BE2C (cell line): ENCODE data around the gene NARF.
A peak's percentile ranks its signal among the peaks of the same experiment; 100 is the strongest.

ENCODE experiments used
- DNase-seq: peaks from one replicate; pipeline ENCODE4 v3.0.0-alpha.2; 2020
- H3K27me3 ChIP-seq: fragments of 250-450 bp; sonication (Bioruptor Pico); 2 replicates; pipeline ENCODE4 v1.5.1; 2020; ENCODE audit warnings: mild to moderate bottlenecking
- H3K36me3 ChIP-seq: fragments of 250-450 bp; sonication (Bioruptor Pico); 2 replicates; pipeline ENCODE4 v1.5.1; 2020; ENCODE audit warnings: mild to moderate bottlenecking
- H3K4me1 ChIP-seq: fragments of 250-450 bp; sonication (Bioruptor Pico); 2 replicates; pipeline ENCODE4 v1.5.1; 2020
- H3K4me3 ChIP-seq: 2 replicates; pipeline ENCODE4 v1.5.1; 2011; ENCODE audit warnings: low read depth, low read length
- H3K9me3 ChIP-seq: fragments of 250-450 bp; sonication (Bioruptor Pico); 2 replicates; pipeline ENCODE4 v1.5.1; 2020
- TF ChIP-seq, protein P1 (sequence below): IDR thresholded peaks from 2 replicates; pipeline ENCODE4 v1.5.1; 2012; ENCODE audit warnings: mild to moderate bottlenecking, low read depth, low read length

Gene NARF

DNA sequence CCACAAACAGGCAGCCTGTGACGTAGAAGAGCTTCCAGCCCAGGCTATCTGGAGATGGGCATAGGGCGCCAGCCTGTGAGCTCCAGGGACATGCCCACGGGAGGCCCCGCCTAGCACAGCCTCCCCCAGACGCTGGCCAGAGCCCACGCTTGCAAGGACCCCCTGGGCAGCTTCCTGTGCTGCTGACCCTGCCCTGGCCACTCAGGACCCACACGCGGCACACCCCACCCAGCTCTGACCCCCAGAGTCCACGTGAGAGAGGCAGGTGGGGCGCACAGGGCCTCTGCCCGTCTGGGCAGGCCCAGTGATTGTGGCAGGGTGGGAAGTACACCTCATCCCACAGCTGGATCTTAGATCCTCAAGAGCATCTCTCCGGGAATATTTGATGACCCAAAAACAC, 11.9 kb upstream of the NARF start:
- H3K36me3 ChIP-seq = no peaks in the 10 kb centered on the region; the same call in none of the 2 replicates
- no peak for DNase-seq
- H3K4me1 ChIP-seq = peaks cover 3% of the 10 kb centered on the region; the same call in 1 of the 2 replicates
- no peaks in the 10 kb centered on the region for H3K27me3 ChIP-seq
- no peak overlapping the region for H3K4me3 ChIP-seq
- no peaks in the 10 kb centered on the region for H3K9me3 ChIP-seq
- TF ChIP-seq, protein P1, sequence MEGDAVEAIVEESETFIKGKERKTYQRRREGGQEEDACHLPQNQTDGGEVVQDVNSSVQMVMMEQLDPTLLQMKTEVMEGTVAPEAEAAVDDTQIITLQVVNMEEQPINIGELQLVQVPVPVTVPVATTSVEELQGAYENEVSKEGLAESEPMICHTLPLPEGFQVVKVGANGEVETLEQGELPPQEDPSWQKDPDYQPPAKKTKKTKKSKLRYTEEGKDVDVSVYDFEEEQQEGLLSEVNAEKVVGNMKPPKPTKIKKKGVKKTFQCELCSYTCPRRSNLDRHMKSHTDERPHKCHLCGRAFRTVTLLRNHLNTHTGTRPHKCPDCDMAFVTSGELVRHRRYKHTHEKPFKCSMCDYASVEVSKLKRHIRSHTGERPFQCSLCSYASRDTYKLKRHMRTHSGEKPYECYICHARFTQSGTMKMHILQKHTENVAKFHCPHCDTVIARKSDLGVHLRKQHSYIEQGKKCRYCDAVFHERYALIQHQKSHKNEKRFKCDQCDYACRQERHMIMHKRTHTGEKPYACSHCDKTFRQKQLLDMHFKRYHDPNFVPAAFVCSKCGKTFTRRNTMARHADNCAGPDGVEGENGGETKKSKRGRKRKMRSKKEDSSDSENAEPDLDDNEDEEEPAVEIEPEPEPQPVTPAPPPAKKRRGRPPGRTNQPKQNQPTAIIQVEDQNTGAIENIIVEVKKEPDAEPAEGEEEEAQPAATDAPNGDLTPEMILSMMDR = no peak

DNA sequence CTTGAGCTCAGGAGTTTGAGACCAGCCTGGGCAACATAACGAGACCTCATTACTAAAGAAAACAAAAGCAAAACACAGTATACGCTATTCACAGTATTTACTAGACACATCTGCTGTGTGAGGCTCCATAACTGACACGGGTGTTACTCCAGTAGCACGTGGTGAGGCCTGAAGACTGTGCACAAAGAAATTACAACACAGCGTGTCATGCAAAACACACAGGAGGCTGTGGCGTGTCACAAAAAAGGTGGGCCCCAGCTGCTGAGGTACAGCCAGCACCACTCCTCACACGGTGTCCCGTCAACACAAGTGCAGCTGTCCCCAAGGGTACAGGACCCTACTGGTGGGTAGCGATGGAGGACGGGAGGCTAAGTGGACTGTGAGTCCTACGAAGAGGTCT, 10.7 kb upstream of the NARF start:
- H3K27me3 ChIP-seq = no peaks in the 10 kb centered on the region
- DNase-seq = no peak
- H3K9me3 ChIP-seq = no peaks in the 10 kb centered on the region
- H3K4me3 ChIP-seq = no peak overlapping the region
- H3K4me1 ChIP-seq = peaks cover 3% of the 10 kb centered on the region; the same call in 1 of the 2 replicates
- no peaks in the 10 kb centered on the region; the same call in none of the 2 replicates for H3K36me3 ChIP-seq
- TF ChIP-seq, protein P1 = no peak

GRCh38 chr17:82449131-82449882, 9.2 kb upstream of the NARF start:
- peaks cover 3% of the 10 kb centered on the region; the same call in 1 of the 2 replicates for H3K4me1 ChIP-seq
- TF ChIP-seq, protein P1 = no peak
- DNase-seq = no peak
- no peak overlapping the region; the same call in 1 of the 2 replicates for H3K4me3 ChIP-seq
- H3K27me3 ChIP-seq = no peaks in the 10 kb centered on the region
- no peaks in the 10 kb centered on the region; the same call in 1 of the 2 replicates for H3K36me3 ChIP-seq
- H3K9me3 ChIP-seq = no peaks in the 10 kb centered on the region

DNA sequence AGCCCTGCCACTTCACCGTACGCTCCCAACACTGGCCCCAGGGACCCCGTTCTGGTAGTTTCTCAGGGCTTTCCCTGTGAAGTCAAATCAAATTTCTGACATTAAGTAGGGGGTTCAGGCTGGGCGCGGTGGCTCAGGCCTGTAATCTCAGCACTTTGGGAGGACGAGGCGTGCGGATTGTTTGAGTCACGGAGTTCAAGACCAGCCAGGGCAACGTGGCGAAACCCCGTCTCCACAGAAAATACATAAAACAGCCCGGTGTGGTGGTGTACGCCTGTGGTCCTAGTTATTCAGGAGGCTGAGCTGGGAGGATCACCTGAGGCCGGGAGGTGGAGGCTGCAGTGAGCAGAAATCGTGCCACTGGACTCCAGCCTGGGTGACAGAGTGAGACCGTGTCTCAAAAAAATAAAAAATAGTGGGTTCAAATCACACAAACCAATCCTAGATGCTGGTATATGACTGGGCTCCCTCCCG, 8.6 kb upstream of the NARF start:
- no peak for DNase-seq
- Histone ChIP-seq H3K4me3 (peak overlapping the region; percentile 87), H3K9me3 (no peaks in the 10 kb centered on the region), H3K4me1 (peaks cover 3% of the 10 kb centered on the region; the same call in 1 of the 2 replicates), H3K27me3 (no peaks in the 10 kb centered on the region), H3K36me3 (no peaks in the 10 kb centered on the region; the same call in 1 of the 2 replicates)
- TF ChIP-seq, protein P1 = no peak

- TF ChIP-seq, protein P1 = no peak
- Histone ChIP-seq H3K27me3 (no peaks in the 10 kb centered on the region), H3K4me1 (no peaks in the 10 kb centered on the region), H3K36me3 (no peaks in the 10 kb centered on the region; the same call in 1 of the 2 replicates), H3K9me3 (no peaks in the 10 kb centered on the region), H3K4me3 (peak within 1 kb of the TSS; percentile 87)
- peak; percentile 94 for DNase-seq
These were observed 8.0 kb upstream of the NARF start, which contains the start of gene CYBC1 for GRCh38 chr17:82450357-82451106. TSS of gene CYBC1 (minus strand) at chr17:82450752. CDS start at chr17:82449254, 1,498 bp downstream.
